Gastroesophageal sphincter (tissue), 4 donors: ENCODE results near the gene SLC40A1. TPM values are rescaled to one million over a fixed set of nuclear protein-coding genes. Genes with fewer than 3 reads are reported as not detected.

Experiments
- ATAC-seq: fragments of 150-250 bp; one replicate; pipeline ENCODE4 v1.9.1; 2016; ENCODE audit warnings: mild to moderate bottlenecking, moderate library complexity
- H3K27ac ChIP-seq, 4 donors: fragments of 200-600 bp; sonication (generic) in 3 of 4; 1 replicate in 3 of 4; 2 replicates in 1 of 4; pipeline ENCODE4 v1.5.1; 2016 to 2019
- H3K27me3 ChIP-seq: fragments of 200-600 bp; sonication (generic); one replicate; pipeline ENCODE4 v1.5.1; 2019
- H3K36me3 ChIP-seq, 2 donors: fragments of 200-600 bp; sonication (generic); one replicate each; pipeline ENCODE4 v1.5.1; 2019; ENCODE audit warnings: control low read depth in 1 of 2
- H3K4me1 ChIP-seq, 3 donors: fragments of 200-600 bp; sonication (generic); 1 replicate in 2 of 3; 2 replicates in 1 of 3; pipeline ENCODE4 v1.5.1; 2016 to 2019; ENCODE audit warnings: control low read depth in 2 of 3
- H3K4me3 ChIP-seq, 2 donors: fragments of 200-600 bp; sonication (generic); one replicate each; pipeline ENCODE4 v1.5.1; 2019; ENCODE audit warnings: mild to moderate bottlenecking in 1 of 2, moderate library complexity in 1 of 2
- H3K9me3 ChIP-seq, 3 donors: fragments of 200-600 bp; sonication (generic); one replicate each; pipeline ENCODE4 v1.5.1; 2017 to 2019; ENCODE audit warnings: control low read depth in 2 of 3
- EP300 ChIP-seq: sonication (generic); formaldehyde crosslinking; IDR thresholded peaks from one replicate; pipeline ENCODE4 v1.6.1; 2017; ENCODE audit warnings: antibody characterized with exemption, mild to moderate bottlenecking
- POLR2A ChIP-seq, 2 donors: fragments of 450-650 bp; IDR thresholded peaks; one replicate each; pipeline ENCODE4 v1.6.1; 2017; ENCODE audit warnings: antibody characterized with exemption in 2 of 2, mild to moderate bottlenecking in 2 of 2, moderate library complexity in 1 of 2
- POLR2AphosphoS5 ChIP-seq: sonication (generic); formaldehyde crosslinking; IDR thresholded peaks from one replicate; pipeline ENCODE4 v1.6.1; 2017; ENCODE audit warnings: antibody characterized with exemption
- WGBS, 2 donors: methylation state at CpG; one replicate each; pipeline ENCODE4 v1.1.5; 2018; ENCODE audit warnings: low coverage in 1 of 2; 5-methylcytosine and 5-hydroxymethylcytosine counted together
- total RNA-seq, 4 donors: library from RNA; depleted of rRNA; stranded (reverse); fragments of >200 nt; gene quantifications; one replicate each; pipeline ENCODE4 v1.1.0, GENCODE V29; 2016
- TF ChIP-seq, protein P1 (sequence below), 4 experiments: fragments of 200-600 bp in 2 of 4; fragments of 450-650 bp in 2 of 4; sonication (generic) in 1 of 4; IDR thresholded peaks; one replicate each; pipeline ENCODE4 v1.5.1; 2017 to 2019; ENCODE audit warnings: antibody characterized with exemption in 4 of 4, mild to moderate bottlenecking in 2 of 4, moderate library complexity in 2 of 4

Gene SLC40A1
- total RNA-seq, 4 donors from 2014 or later, result 32.1 to 96.3 (median 57.2) TPM

DNA sequence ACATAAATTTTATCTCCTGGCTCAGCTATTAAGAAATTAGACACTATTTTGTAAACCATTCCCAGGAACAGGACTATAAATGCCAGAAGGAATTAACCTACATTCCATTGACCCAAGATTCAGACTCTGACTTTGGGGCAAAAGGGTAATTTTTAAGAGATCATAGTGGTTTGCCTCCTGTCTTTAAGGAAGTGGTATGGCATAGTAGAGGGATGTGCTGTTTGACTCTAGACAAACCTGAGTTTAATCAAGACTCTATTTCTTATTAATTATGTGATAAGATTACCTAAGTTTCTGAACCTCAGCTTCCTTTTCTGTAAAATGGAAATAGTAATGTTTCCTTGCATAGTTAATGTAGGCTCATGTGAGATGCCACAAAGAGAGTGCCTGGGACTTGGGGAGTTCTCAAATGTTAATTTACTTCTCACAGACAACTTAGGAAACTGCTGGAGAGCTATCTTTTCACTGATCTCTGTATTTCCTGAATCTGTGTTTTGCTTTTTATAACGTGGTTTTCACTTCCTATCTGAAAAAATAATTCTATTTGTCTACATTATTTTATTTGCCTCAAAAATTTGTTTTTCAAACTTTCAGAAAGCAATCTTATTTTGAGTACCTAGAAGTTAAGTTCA is 11.9 kb upstream of the SLC40A1 start:
- TF ChIP-seq POLR2A (IDR thresholded peaks at IDR 0.05) (no peak), EP300 (no peak), POLR2AphosphoS5 (no peak)
- TF ChIP-seq, protein P1, sequence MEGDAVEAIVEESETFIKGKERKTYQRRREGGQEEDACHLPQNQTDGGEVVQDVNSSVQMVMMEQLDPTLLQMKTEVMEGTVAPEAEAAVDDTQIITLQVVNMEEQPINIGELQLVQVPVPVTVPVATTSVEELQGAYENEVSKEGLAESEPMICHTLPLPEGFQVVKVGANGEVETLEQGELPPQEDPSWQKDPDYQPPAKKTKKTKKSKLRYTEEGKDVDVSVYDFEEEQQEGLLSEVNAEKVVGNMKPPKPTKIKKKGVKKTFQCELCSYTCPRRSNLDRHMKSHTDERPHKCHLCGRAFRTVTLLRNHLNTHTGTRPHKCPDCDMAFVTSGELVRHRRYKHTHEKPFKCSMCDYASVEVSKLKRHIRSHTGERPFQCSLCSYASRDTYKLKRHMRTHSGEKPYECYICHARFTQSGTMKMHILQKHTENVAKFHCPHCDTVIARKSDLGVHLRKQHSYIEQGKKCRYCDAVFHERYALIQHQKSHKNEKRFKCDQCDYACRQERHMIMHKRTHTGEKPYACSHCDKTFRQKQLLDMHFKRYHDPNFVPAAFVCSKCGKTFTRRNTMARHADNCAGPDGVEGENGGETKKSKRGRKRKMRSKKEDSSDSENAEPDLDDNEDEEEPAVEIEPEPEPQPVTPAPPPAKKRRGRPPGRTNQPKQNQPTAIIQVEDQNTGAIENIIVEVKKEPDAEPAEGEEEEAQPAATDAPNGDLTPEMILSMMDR (IDR thresholded peaks at IDR 0.05), result no peak
- Histone ChIP-seq H3K9me3 (no peaks in the 10 kb centered on the region), H3K27me3 (no peaks in the 10 kb centered on the region), H3K4me1 (no peaks in the 10 kb centered on the region), H3K36me3 (no peaks in the 10 kb centered on the region), H3K27ac (no peak overlapping the region), H3K4me3 (no peak overlapping the region)
- WGBS, 2 donors, result 14 to 30% methylated on average over 1 of the region's 1 CpG
- ATAC-seq, result no peak

DNA sequence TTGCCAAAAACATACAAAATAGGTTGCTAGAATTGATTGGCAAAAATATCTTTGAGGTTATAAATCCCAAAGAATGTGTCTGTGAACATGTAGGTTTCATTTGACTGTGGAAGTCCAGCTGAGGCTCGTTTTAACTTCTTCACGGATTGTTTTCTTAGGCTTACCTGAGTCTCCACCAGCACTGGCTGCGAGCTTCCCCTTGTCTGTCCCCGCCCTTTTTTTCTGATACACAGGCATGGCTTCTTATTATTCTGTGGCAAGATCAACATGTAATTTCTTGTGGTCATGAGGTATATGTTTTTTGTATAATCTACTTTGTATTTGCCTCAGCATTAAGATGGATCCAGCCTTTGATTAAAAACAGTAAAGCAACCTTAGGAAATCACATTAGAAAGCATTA is 7.2 kb upstream of the SLC40A1 start:
- Histone ChIP-seq H3K4me1 (no peaks in the 10 kb centered on the region), H3K4me3 (no peak overlapping the region), H3K27me3 (no peaks in the 10 kb centered on the region), H3K9me3 (no peaks in the 10 kb centered on the region), H3K36me3 (no peaks in the 10 kb centered on the region), H3K27ac (no peak overlapping the region)
- TF ChIP-seq, protein P1 (IDR thresholded peaks at IDR 0.05), result no peak
- no peak for TF ChIP-seq EP300
- TF ChIP-seq POLR2A (IDR thresholded peaks at IDR 0.05), result no peak
- no peak for TF ChIP-seq POLR2AphosphoS5
- ATAC-seq, result no peak
- WGBS, 2 donors, result 92 to 93% methylated on average over 4 of the region's 4 CpGs

DNA sequence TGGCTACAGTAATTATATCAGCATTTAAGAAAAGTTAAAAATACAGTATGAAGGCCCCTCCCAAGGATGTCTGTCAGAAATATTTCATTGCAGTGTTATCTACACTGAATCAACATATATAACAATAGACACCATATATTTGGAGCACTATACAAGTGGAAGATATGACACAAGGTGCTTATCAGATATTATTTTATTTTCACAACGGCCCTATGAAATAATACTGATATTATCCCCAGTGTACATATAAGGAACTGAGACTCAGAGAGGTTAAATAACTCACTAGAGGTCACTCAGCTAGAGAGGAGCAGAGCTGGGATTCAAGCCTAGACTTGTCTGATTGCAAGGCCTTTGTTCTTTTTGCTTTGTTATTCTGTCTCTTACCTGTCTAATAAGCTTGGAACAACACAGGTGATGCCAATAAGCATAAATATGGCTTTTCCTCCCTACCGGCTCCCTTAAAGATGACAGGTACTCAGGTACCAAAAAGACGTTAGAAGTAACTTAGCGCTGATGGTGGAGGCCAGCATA is 4.7 kb upstream of the SLC40A1 start:
- H3K27ac ChIP-seq, result no peak overlapping the region
- no peaks in the 10 kb centered on the region for H3K36me3 ChIP-seq
- H3K9me3 ChIP-seq, result no peaks in the 10 kb centered on the region
- TF ChIP-seq POLR2A (IDR thresholded peaks at IDR 0.05) (no peak), EP300 (no peak), POLR2AphosphoS5 (no peak)
- TF ChIP-seq, protein P1 (IDR thresholded peaks at IDR 0.05), result no peak
- H3K27me3 ChIP-seq, result no peaks in the 10 kb centered on the region
- H3K4me3 ChIP-seq, result no peak overlapping the region
- no peak for ATAC-seq
- WGBS, 2 donors, result 40 to 86% methylated on average over 1 to 4 of the region's 4 CpGs
- H3K4me1 ChIP-seq, result peaks cover 0 to 13% (median 8%) of the 10 kb centered on the region in 3 donors

DNA sequence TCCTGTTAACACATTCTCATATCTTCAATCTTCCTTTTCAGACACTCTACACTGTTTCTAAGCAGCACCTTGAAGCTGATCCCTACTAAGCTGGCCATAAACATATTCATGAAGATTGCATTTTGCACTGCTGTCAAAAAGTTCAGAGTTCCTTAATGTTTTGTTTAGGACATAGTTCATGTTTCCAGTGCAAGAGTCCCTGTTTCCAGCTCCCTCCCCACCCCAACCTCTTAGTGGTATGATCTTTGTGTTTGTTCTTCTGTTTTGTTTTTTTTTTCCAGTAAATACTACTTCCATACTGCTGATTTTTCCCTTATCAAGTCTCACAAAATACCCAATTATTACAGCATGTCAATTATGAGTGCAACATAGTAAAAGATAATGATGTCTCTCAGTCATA is 4.1 kb upstream of the SLC40A1 start:
- Histone ChIP-seq H3K9me3 (no peaks in the 10 kb centered on the region), H3K27me3 (no peaks in the 10 kb centered on the region), H3K4me3 (no peak overlapping the region), H3K4me1 (peaks cover 0 to 18% (median 8%) of the 10 kb centered on the region in 3 donors), H3K27ac (no peak overlapping the region), H3K36me3 (no peaks in the 10 kb centered on the region)
- ATAC-seq, result no peak
- TF ChIP-seq EP300 (no peak), POLR2A (IDR thresholded peaks at IDR 0.05) (no peak), POLR2AphosphoS5 (no peak)
- TF ChIP-seq, protein P1 (IDR thresholded peaks at IDR 0.05), result no peak
